Neutrophil (primary cell): ENCODE data around the gene KRTAP2-1.
"Not testable (repeated sequence)": the region's sequence is repeated elsewhere in the genome, so short reads cannot be mapped to it uniquely, and the experiment has no call there.

Source experiments
- H3K27ac ChIP-seq: fragments of 200-600 bp; sonication (generic); 2 replicates; pipeline ENCODE4 v1.5.1; 2016; ENCODE audit warnings: mild to moderate bottlenecking, moderate library complexity
- H3K27me3 ChIP-seq: fragments of 200-600 bp; sonication (generic); 2 replicates; pipeline ENCODE4 v1.6.0; 2016; ENCODE audit warnings: mild to moderate bottlenecking
- H3K36me3 ChIP-seq: fragments of 200-600 bp; sonication (generic); 2 replicates; pipeline ENCODE4 v1.5.1; 2017
- H3K4me1 ChIP-seq, 2 experiments: fragments of 200-600 bp in 1 of 2; sonication (generic) in 1 of 2; 1 replicate in 1 of 2; 2 replicates in 1 of 2; pipeline versions ENCODE4 v1.5.1 to v1.6.1; 2013 to 2016; ENCODE audit warnings: low read depth in 1 of 2, low read length in 1 of 2, mild to moderate bottlenecking in 1 of 2, moderate library complexity in 1 of 2; ENCODE audit not compliant: control insufficient read depth in 1 of 2, insufficient read depth in 1 of 2
- H3K4me3 ChIP-seq, 2 experiments: fragments of 200-600 bp in 1 of 2; sonication (generic) in 1 of 2; 1 replicate in 1 of 2; 2 replicates in 1 of 2; pipeline ENCODE4 v1.5.1; 2013 to 2016; ENCODE audit warnings: low read depth in 1 of 2, low read length in 1 of 2, mild to moderate bottlenecking in 1 of 2, moderate library complexity in 1 of 2
- H3K9me3 ChIP-seq: fragments of 200-600 bp; sonication (generic); 2 replicates; pipeline ENCODE4 v1.5.1; 2016
- CTCF ChIP-seq: fragments of 200-600 bp; sonication (generic); IDR thresholded peaks from 2 replicates; pipeline ENCODE4 v1.5.1; 2016; ENCODE audit warnings: antibody characterized with exemption

Gene KRTAP2-1

GRCh38 chr17:41073676-41074075 lies 26.6 kb upstream of the KRTAP2-1 start:
- Histone ChIP-seq H3K27me3 (peaks cover 10% of the 10 kb centered on the region), H3K27ac (no peak overlapping the region), H3K4me1 (peaks cover 7 to 13% of the 10 kb centered on the region in 2 experiments), H3K9me3 (no peaks in the 10 kb centered on the region), H3K4me3 (no peak overlapping the region), H3K36me3 (no peaks in the 10 kb centered on the region)
- TF ChIP-seq CTCF: no peak

- H3K9me3 ChIP-seq: no peaks in the 10 kb centered on the region
- no peak overlapping the region for H3K4me3 ChIP-seq
- peaks cover 10% of the 10 kb centered on the region for H3K27me3 ChIP-seq
- H3K36me3 ChIP-seq: no peaks in the 10 kb centered on the region
- no peak overlapping the region for H3K27ac ChIP-seq
- TF ChIP-seq CTCF: no peak
- H3K4me1 ChIP-seq: peaks cover 7 to 17% of the 10 kb centered on the region in 2 experiments
Observed at GRCh38 chr17:41071606-41072360, 24.7 kb upstream of the KRTAP2-1 start.

GRCh38 chr17:41069031-41069430 lies 21.9 kb upstream of the KRTAP2-1 start:
- Histone ChIP-seq H3K4me1 (peaks cover 7 to 17% of the 10 kb centered on the region in 2 experiments), H3K4me3 (no peak overlapping the region), H3K27ac (no peak overlapping the region), H3K27me3 (peaks cover 12% of the 10 kb centered on the region), H3K9me3 (no peaks in the 10 kb centered on the region), H3K36me3 (no peaks in the 10 kb centered on the region)
- TF ChIP-seq CTCF: no peak

- TF ChIP-seq CTCF: no peak
- Histone ChIP-seq H3K4me1 (peaks cover 7 to 17% of the 10 kb centered on the region in 2 experiments), H3K9me3 (no peaks in the 10 kb centered on the region), H3K4me3 (no peak overlapping the region), H3K27me3 (peaks cover 29% of the 10 kb centered on the region), H3K27ac (no peak overlapping the region), H3K36me3 (no peaks in the 10 kb centered on the region)
Observed at GRCh38 chr17:41067281-41067680, 20.2 kb upstream of the KRTAP2-1 start.

- Histone ChIP-seq H3K36me3 (no peaks in the 10 kb centered on the region), H3K27me3 (peaks cover 42% of the 10 kb centered on the region), H3K9me3 (no peaks in the 10 kb centered on the region), H3K4me1 (peaks cover 7 to 17% of the 10 kb centered on the region in 2 experiments), H3K27ac (no peak within 1 kb of the TSS), H3K4me3 (no peak within 1 kb of the TSS)
- no peak for TF ChIP-seq CTCF
Observed at GRCh38 chr17:41065829-41066624, 18.9 kb upstream of the KRTAP2-1 start, which contains the start of gene KRTAP2-4. Gene KRTAP2-4 (minus strand): TSS chr17:41065879. CDS start chr17:41065845, 34 bp downstream.

GRCh38 chr17:41065016-41065689 lies 18.0 kb upstream of the KRTAP2-1 start:
- H3K4me3 ChIP-seq, H3K36me3 ChIP-seq, H3K9me3 ChIP-seq, H3K27ac ChIP-seq: not testable (repeated sequence)
- Histone ChIP-seq H3K27me3 (peaks cover 51% of the 10 kb centered on the region), H3K4me1 (peaks cover 7 to 17% of the 10 kb centered on the region in 2 experiments)
